Adrenal gland (tissue), 5 donors: ENCODE data around the gene ELOB.

Source experiments
- POLR2A ChIP-seq, 2 donors: fragments of 450-650 bp; IDR thresholded peaks; one replicate each; pipeline ENCODE4 v1.6.1; 2017; ENCODE audit warnings: antibody characterized with exemption in 2 of 2, mild to moderate bottlenecking in 2 of 2, moderate library complexity in 1 of 2
- TF ChIP-seq, protein P1 (sequence below), 6 experiments: fragments of 450-650 bp in 4 of 6; fragments of 200-600 bp in 2 of 6; sonication (generic) in 1 of 6; IDR thresholded peaks; 1 replicate in 5 of 6; 2 replicates in 1 of 6; pipeline versions ENCODE4 v1.5.1 to v1.8.0; 2016 to 2021; ENCODE audit warnings: antibody characterized with exemption in 6 of 6, mild to moderate bottlenecking in 2 of 6, moderate library complexity in 1 of 6
- donor health status: DM: no; HTN: no; CAD: no.

- TF ChIP-seq, protein P1, sequence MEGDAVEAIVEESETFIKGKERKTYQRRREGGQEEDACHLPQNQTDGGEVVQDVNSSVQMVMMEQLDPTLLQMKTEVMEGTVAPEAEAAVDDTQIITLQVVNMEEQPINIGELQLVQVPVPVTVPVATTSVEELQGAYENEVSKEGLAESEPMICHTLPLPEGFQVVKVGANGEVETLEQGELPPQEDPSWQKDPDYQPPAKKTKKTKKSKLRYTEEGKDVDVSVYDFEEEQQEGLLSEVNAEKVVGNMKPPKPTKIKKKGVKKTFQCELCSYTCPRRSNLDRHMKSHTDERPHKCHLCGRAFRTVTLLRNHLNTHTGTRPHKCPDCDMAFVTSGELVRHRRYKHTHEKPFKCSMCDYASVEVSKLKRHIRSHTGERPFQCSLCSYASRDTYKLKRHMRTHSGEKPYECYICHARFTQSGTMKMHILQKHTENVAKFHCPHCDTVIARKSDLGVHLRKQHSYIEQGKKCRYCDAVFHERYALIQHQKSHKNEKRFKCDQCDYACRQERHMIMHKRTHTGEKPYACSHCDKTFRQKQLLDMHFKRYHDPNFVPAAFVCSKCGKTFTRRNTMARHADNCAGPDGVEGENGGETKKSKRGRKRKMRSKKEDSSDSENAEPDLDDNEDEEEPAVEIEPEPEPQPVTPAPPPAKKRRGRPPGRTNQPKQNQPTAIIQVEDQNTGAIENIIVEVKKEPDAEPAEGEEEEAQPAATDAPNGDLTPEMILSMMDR (IDR thresholded peaks at IDR 0.05), result no peak
- TF ChIP-seq POLR2A (IDR thresholded peaks at IDR 0.05), result no peak
These were observed 13.6 kb upstream of the ELOB start for GRCh38 chr16:2790631-2791030.
